MV-4-11 (cell line): ENCODE measurements around the gene C17orf58.

Source experiments
- DNase-seq: peaks from one replicate; lab custom pipeline; 2025; lab: John Stamatoyannopoulos, UW

C17orf58 gene

DNA sequence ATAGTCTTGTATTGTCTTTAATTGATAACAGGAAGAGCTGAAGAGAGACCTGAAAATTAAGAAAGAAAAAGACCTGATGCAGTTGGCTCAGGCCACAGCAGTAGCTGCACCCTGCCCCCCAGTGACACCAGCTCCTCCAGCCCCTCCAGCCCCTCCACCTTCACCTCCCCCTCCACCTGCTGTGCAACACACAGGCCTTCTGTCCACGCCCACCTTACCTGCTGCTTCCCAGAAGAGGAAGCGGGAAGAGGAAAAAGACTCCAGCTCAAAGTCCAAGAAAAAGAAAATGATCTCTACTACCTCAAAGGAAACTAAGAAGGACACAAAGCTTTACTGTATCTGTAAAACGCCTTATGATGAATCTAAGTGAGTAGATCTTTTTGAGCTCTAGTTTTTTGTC lies 36.8 kb downstream of the C17orf58 start:
- DNase-seq = no peak

GRCh38 chr17:67950945-67951344 lies 45.3 kb downstream of the C17orf58 start:
- no peak for DNase-seq

DNA sequence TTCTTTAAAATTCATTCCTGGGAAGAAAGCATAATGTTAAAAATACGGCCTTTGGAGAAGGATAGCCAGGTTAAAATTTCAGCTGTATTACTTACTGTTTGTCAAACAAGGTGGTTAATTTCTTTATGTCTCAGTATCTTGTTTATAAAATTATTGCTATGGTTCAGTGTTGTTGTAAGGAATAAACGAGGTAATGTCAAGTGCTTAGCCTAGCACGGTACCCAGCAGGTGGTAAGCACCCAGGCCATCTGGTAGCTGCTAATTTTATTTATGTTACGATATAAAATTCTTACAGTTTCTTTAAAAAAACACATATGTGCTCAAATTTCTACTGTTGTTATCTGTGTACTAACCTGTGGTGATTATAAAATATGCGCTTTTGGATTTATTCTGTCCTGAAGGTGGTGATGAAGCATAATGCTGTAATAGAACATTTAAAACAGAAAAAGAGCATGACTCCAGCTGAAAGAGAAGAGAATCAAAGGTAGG lies 48.9 kb downstream of the C17orf58 start:
- no peak for DNase-seq

DNA sequence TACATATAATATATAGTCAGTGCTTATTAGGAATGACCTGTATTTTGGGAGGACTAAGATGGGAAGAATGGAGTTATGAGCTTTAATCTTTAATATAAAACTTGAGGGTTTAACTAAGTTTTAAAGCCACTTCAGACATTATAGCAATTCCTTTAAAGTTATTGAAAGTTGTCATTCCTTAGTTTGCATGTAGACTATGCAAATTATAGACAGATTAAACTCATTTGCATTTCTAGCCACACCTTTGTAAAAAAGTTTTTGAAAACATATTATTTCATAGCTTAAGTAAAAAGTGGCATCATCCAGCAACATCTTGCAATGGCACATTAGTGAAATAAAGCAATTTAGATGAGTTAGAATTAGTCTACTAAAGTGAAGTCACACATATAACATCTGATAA lies 49.8 kb downstream of the C17orf58 start:
- no peak for DNase-seq

GRCh38 chr17:67944035-67944434 lies 52.2 kb downstream of the C17orf58 start:
- no peak for DNase-seq

GRCh38 chr17:67942810-67943209 lies 53.5 kb downstream of the C17orf58 start:
- DNase-seq = no peak
